GM15510 (cell line): ENCODE data around the gene RUNX1.

Source experiments
- POLR2A ChIP-seq: IDR thresholded peaks from 3 replicates; pipeline ENCODE4 v1.6.1; 2011; ENCODE audit warnings: borderline replicate concordance; ENCODE audit not compliant: insufficient read length; ENCODE audit errors: extremely low read depth

Gene RUNX1

GRCh38 chr21:34745557-34746255 lies 303.4 kb downstream of the RUNX1 start:
- no peak for TF ChIP-seq POLR2A

- no peak for TF ChIP-seq POLR2A
Observed at GRCh38 chr21:34744801-34745200, 304.3 kb downstream of the RUNX1 start.

GRCh38 chr21:34743831-34744230 lies 305.3 kb downstream of the RUNX1 start:
- TF ChIP-seq POLR2A = no peak

- TF ChIP-seq POLR2A = no peak
Observed at GRCh38 chr21:34743285-34743684, 305.8 kb downstream of the RUNX1 start.

GRCh38 chr21:34740198-34740597 lies 308.9 kb downstream of the RUNX1 start:
- no peak for TF ChIP-seq POLR2A
